NB4 (cell line): ENCODE measurements around the gene TP73.

Source experiments
- DNase-seq: peaks from one replicate; pipeline ENCODE4 v3.0.0; 2010; ENCODE audit warnings: low read depth
- H3K4me3 ChIP-seq: one replicate; pipeline ENCODE4 v1.5.1; 2011; ENCODE audit warnings: mild to moderate bottlenecking, low read depth, low read length, moderate library complexity
- CTCF ChIP-seq: IDR thresholded peaks from one replicate; pipeline ENCODE4 v1.5.1; 2012; ENCODE audit warnings: low read depth, low read length
- MAX ChIP-seq: IDR thresholded peaks from 2 replicates; pipeline ENCODE4 v1.6.1; 2011; ENCODE audit warnings: low read depth, low read length
- MYC ChIP-seq: IDR thresholded peaks from 2 replicates; pipeline ENCODE4 v1.6.1; 2011; ENCODE audit warnings: low read depth, low read length
- POLR2A ChIP-seq: IDR thresholded peaks from 2 replicates; pipeline ENCODE4 v1.6.1; 2011; ENCODE audit warnings: mild to moderate bottlenecking; ENCODE audit not compliant: insufficient read length; ENCODE audit errors: extremely low read depth

Gene TP73

GRCh38 chr1:3779912-3780416 lies 127.6 kb downstream of the TP73 start:
- no peak for DNase-seq
- no peak for TF ChIP-seq MYC
- TF ChIP-seq MAX, result no peak
- no peak for TF ChIP-seq POLR2A
- no peak for TF ChIP-seq CTCF
- no peak overlapping the region for H3K4me3 ChIP-seq

DNA sequence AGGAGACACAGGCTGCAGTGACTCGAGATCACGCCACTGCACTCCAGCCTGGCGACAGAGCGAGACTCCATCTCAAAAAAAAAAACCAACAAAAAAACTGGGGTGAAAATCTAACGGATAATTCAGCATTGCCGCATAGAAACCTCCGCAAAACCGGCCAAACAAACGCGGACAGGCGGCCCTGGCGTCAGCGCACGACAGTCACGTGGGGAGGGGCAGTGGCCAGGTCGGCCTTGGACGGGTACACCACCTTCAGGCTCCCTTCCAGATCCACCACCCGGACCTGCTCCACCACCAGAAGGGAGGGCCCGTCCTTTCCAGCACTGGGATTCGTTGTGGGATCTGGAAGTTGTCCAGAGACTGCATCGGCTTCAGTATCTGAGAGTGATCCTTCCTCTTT lies 128.6 kb downstream of the TP73 start:
- H3K4me3 ChIP-seq, result no peak overlapping the region
- no peak for TF ChIP-seq CTCF
- TF ChIP-seq MAX, result no peak
- no peak for TF ChIP-seq MYC
- no peak for DNase-seq

DNA sequence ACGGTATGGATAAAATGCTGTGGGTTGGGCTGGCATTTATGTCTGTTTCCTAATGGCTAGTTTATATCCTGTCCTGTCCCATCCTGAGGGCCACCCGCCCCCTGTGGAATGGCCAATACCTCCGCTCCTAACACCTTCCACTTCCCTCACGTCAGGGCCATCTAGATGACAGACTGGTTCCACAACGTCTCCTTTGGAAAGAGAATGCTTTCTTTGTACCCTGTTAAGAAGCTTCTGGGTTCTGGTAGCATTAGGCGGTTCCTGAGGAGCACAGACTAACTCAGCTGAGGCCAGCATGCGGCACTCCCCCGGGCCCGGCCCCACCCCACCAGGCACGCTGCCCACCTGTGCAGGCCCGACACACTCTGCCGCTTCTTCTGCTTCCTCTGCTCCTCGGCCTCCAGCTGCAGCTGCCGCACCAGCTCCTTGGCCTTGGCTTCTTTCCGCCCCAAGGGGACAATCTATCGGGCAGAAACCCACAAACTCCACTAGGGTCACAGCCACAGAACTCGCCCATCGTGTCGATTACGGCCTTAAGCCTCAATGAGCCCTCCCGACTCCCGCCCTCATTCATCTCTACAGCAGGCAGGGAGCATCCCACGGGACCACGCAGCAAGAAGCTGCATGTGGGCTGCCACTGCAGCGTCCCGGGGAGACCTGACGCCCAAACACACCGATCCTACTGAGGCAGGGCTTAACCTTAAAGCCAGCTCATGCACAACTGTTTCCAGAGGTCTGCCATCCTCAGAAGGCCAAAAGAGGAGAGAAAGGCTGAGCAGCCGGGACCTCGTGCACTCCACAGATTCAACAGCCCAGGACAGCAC lies 131.5 kb downstream of the TP73 start:
- no peak for DNase-seq
- TF ChIP-seq CTCF, result no peak
- no peak for TF ChIP-seq POLR2A
- TF ChIP-seq MYC, result no peak
- TF ChIP-seq MAX, result no peak
- H3K4me3 ChIP-seq, result no peak overlapping the region

DNA sequence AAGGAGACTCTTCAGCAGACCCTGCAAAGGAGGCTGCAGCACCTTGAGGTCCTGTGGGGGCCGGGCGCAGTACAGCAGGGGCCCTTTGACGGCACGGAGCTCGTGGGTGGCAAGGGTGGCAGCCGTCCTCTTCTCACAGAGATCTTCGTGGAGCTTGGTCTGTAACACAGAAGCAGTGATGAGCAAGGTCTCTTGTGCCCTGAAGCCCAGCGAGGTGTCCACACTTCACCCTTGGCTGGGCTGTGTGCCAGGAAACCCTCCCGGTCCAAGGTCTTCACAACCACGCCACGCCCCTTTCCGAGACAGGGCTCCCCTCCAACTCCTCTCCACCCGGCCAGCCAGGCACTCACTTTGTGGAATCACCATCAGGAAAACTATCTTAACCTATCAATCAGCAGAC lies 132.7 kb downstream of the TP73 start:
- H3K4me3 ChIP-seq, result no peak overlapping the region
- no peak for DNase-seq
- no peak for TF ChIP-seq POLR2A
- TF ChIP-seq MYC, result no peak
- TF ChIP-seq CTCF, result no peak
- no peak for TF ChIP-seq MAX

DNA sequence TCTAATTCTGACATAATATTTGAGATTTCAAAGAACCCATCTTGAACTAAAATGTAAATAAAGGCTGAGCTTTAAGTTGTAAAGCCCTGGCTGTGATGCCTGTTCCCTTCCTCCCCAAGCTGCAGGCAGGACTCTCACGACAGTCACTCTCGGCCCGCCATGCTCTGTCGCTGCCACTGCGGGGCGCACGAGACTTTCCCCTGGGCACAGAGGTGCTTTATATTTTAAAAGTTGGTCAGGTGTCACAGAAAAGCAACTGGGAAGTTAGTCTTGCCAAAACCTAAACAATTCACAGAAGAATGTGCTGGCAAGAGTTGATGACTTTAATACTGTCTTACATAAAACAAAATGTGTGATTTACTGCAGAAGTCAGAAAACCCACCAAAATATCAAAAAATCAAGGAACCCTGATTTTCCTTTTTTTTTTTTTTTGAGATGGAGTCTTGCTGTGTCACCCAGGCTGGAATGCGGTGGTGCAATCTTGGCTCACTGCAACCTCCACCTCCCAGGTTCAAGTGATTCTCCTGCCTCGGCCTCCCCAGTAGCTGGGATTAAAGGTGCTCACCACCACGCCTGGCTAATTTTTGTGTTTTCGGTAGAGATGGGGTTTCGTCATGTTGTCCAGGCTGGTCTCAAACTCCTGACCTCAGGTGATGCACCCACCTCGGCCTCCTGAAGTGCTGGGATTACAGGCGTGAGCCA lies 133.3 kb downstream of the TP73 start:
- DNase-seq, result peak; percentile 37

More for the DNA sequence above, 133.3 kb downstream of the TP73 start:
- TF ChIP-seq CTCF (peak; percentile 25), POLR2A (no peak), MAX (no peak), MYC (no peak)
- H3K4me3 ChIP-seq, result no peak overlapping the region
